ENCODE measurements around the gene PLEKHD1.

- TF ChIP-seq CTCF (conservative IDR thresholded peaks at IDR 0.05; ENCODE audit: low read length) (no peak), EZH2phosphoT487 (IDR thresholded peaks at IDR 0.05; ENCODE audit: borderline replicate concordance, low read depth, low read length) (no peak)
Measured at GRCh38 chr14:69490219-69490918, 5.8 kb downstream of the PLEKHD1 start.

All from OCI-LY7 (cell line).